Esophagus squamous epithelium (tissue), 5 donors: ENCODE data around the gene PRR5L. TPM values are rescaled to one million over a fixed set of nuclear protein-coding genes. Genes with fewer than 3 reads are reported as not detected.

ENCODE experiments used
- DNase-seq: peaks from one replicate; lab custom pipeline; 2025; lab: John Stamatoyannopoulos, UW
- H3K27ac ChIP-seq, 4 donors: fragments of 200-600 bp; sonication (generic); one replicate each; pipeline ENCODE4 v1.5.1; 2016 to 2019; ENCODE audit warnings: mild to moderate bottlenecking in 1 of 4
- H3K27me3 ChIP-seq, 4 donors: fragments of 200-600 bp; sonication (generic); 1 replicate in 3 of 4; 2 replicates in 1 of 4; pipeline versions ENCODE4 v1.5.1 to v1.6.0; 2017 to 2021; ENCODE audit warnings: antibody characterized with exemption in 1 of 4
- H3K36me3 ChIP-seq, 3 donors: fragments of 200-600 bp; sonication (generic); one replicate each; pipeline ENCODE4 v1.5.1; 2016 to 2019
- H3K4me1 ChIP-seq, 3 donors: fragments of 200-600 bp; sonication (generic); one replicate each; pipeline ENCODE4 v1.5.1; 2017 to 2019
- H3K4me3 ChIP-seq, 4 donors: fragments of 200-600 bp; sonication (generic); 1 replicate in 3 of 4; 2 replicates in 1 of 4; pipeline ENCODE4 v1.5.1; 2016 to 2019; ENCODE audit warnings: mild to moderate bottlenecking in 2 of 4, moderate library complexity in 1 of 4
- H3K9me3 ChIP-seq, 3 donors: fragments of 200-600 bp; sonication (generic); one replicate each; pipeline ENCODE4 v1.5.1; 2016 to 2019
- POLR2A ChIP-seq, 4 donors: fragments of 450-650 bp; IDR thresholded peaks; one replicate each; pipeline ENCODE4 v1.6.1; 2017; ENCODE audit warnings: antibody characterized with exemption in 4 of 4, mild to moderate bottlenecking in 4 of 4, moderate library complexity in 3 of 4
- WGBS, 2 donors: methylation state at CpG; one replicate each; pipeline ENCODE4 v1.1.5; 2018; 5-methylcytosine and 5-hydroxymethylcytosine counted together
- intact Hi-C: fragments of 100-400 bp; cut with DNase I; formaldehyde crosslinking; loops from one replicate; pipeline ENCODE4 v1.15.0; 2022
- total RNA-seq, 4 donors: library from RNA; depleted of rRNA; stranded (reverse); fragments of >200 nt; gene quantifications; one replicate each; pipeline ENCODE4 v1.1.0, GENCODE V29; 2016
- TF ChIP-seq, protein P1 (sequence below), 6 experiments: fragments of 450-650 bp in 4 of 6; fragments of 200-600 bp in 2 of 6; sonication (generic) in 2 of 6; IDR thresholded peaks; one replicate each; pipeline ENCODE4 v1.5.1; 2016 to 2019; ENCODE audit warnings: antibody characterized with exemption in 6 of 6, mild to moderate bottlenecking in 4 of 6, moderate library complexity in 4 of 6
- donor health status: DM: yes; HTN: yes; CAD: no.

The PRR5L gene
- total RNA-seq, 4 donors from 2014 or later, result 1.4 to 5.7 (median 1.8) TPM

DNA sequence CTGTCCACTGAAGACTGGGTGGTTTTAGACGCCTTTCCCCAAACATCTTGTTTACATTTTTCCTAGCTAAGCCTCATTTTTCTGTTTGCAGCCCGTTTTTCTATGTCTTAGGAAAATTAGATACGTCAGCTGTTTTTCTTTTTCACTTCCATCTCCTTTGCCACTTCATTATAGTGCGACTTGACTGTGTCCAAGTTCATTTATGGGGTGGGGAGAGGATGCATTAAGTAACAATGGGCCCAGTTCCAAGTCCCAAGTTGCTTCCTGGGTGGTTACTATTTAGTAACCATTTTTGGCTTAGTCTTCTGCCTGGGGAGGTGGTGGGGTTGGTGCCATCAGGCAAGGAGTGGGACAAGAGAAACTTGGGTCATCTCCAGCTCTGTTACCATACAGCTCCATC, 131.0 kb downstream of the PRR5L start:
- no peaks in the 10 kb centered on the region for H3K36me3 ChIP-seq
- DNase-seq, result no peak
- H3K27ac ChIP-seq, result no peak overlapping the region
- WGBS, 2 donors, result 58 to 76% methylated on average over 4 of the region's 4 CpGs
- H3K27me3 ChIP-seq, result peaks cover 0 to 2% (median 0%) of the 10 kb centered on the region in 4 donors
- intact Hi-C loops, result no loop called here
- peaks cover 0 to 30% (median 8%) of the 10 kb centered on the region in 3 donors for H3K4me1 ChIP-seq
- no peaks in the 10 kb centered on the region for H3K9me3 ChIP-seq
- no peak overlapping the region for H3K4me3 ChIP-seq
- TF ChIP-seq, protein P1, sequence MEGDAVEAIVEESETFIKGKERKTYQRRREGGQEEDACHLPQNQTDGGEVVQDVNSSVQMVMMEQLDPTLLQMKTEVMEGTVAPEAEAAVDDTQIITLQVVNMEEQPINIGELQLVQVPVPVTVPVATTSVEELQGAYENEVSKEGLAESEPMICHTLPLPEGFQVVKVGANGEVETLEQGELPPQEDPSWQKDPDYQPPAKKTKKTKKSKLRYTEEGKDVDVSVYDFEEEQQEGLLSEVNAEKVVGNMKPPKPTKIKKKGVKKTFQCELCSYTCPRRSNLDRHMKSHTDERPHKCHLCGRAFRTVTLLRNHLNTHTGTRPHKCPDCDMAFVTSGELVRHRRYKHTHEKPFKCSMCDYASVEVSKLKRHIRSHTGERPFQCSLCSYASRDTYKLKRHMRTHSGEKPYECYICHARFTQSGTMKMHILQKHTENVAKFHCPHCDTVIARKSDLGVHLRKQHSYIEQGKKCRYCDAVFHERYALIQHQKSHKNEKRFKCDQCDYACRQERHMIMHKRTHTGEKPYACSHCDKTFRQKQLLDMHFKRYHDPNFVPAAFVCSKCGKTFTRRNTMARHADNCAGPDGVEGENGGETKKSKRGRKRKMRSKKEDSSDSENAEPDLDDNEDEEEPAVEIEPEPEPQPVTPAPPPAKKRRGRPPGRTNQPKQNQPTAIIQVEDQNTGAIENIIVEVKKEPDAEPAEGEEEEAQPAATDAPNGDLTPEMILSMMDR (IDR thresholded peaks at IDR 0.05), result no peak
- TF ChIP-seq POLR2A (IDR thresholded peaks at IDR 0.05), result no peak

DNA sequence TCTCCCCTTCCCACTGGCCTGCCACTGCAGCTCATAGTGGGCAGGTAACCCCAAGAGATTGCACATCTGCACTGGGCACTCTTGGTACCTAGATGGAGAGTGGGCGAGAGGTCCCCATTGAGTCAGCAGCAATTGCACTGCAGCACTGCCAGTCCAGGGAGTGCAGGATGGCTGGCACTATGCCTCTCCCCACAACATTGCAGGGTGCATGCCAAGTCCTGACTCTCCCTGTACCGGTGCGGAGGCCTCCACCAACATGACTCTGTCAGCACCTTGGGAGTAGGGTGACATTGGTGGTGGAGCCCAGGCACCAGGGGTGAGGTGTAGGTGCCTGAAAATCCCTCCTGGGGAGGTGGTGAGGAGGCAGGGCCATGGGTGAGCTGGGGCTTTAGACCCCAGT, 131.8 kb downstream of the PRR5L start:
- Histone ChIP-seq H3K4me3 (no peak overlapping the region), H3K4me1 (peaks cover 0 to 31% (median 11%) of the 10 kb centered on the region in 3 donors), H3K36me3 (no peaks in the 10 kb centered on the region), H3K9me3 (no peaks in the 10 kb centered on the region), H3K27me3 (peaks cover 0 to 2% (median 0%) of the 10 kb centered on the region in 4 donors), H3K27ac (no peak overlapping the region)
- no peak for DNase-seq
- intact Hi-C loops, result no loop called here
- no peak for TF ChIP-seq POLR2A (IDR thresholded peaks at IDR 0.05)
- TF ChIP-seq, protein P1 (IDR thresholded peaks at IDR 0.05), result no peak
- no CpG with 5 or more reads among the region's 3 CpGs for WGBS, 2 donors

DNA sequence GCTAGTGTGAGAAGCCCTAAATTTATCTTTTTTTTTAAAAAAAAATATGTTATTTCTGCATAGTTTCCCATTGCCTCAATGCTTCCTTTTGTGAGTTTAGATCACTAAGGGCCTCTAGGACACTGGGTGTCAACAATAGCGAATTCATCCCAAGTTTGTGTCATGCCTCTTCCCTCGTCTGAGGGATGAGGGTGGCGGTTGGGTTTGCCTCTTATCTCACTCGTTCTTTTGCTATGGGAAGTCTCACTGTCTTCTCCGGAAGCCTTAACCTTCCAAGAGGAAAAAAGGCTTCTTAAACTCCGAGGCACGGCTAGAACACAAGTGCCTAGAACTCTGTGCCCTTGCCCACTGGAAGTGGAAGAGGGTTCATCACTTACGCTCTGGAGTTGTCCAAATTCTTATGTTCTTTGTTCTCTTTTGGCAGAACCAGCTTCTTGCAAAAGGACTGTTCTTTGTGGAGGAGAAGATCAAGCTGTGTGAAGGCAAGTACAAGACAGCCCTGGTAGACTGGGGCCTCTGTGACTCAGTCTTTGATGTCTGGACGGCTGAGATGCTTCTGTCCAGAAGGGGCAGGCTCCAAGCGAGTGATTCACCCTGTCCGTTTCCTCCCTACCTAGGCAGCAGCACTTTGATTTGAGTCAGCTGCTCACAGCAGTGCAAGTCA, 135.5 kb downstream of the PRR5L start:
- DNase-seq, result no peak
- Histone ChIP-seq H3K4me1 (peaks cover 0 to 22% (median 11%) of the 10 kb centered on the region in 3 donors), H3K27me3 (no peaks in the 10 kb centered on the region), H3K27ac (peak overlapping the region in 1 of 4 donors; percentile 42), H3K9me3 (no peaks in the 10 kb centered on the region), H3K36me3 (no peaks in the 10 kb centered on the region), H3K4me3 (no peak overlapping the region)
- WGBS, 2 donors, result 23 to 44% methylated on average over 10 to 11 of the region's 11 CpGs
- TF ChIP-seq, protein P1 (IDR thresholded peaks at IDR 0.05), result no peak
- no peak for TF ChIP-seq POLR2A (IDR thresholded peaks at IDR 0.05)
- intact Hi-C loops, result no loop called here

DNA sequence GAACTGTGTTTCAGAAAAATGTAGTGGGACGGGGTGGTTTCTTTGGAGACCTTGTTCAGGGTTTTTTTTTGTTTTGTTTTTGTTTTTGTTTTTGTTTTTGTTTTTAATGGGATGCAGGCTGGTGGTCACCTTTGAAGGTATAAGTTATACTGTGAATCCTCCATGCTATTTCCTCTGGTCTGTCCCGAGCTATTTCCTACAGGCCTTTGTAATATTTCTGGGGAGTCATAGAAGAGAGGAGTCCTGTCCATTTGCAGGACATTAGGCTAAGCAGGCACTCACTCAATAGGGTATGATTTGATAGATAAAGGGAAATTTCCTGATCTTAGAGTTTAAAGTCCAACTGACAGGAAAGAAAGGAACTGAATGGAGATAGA, 136.0 kb downstream of the PRR5L start:
- no peak for DNase-seq
- Histone ChIP-seq H3K9me3 (no peaks in the 10 kb centered on the region), H3K27ac (peak overlapping the region in 1 of 4 donors; percentile 7), H3K27me3 (no peaks in the 10 kb centered on the region), H3K36me3 (no peaks in the 10 kb centered on the region), H3K4me3 (no peak overlapping the region), H3K4me1 (peaks cover 0 to 17% (median 11%) of the 10 kb centered on the region in 3 donors)
- intact Hi-C loops, result no loop called here
- TF ChIP-seq, protein P1 (IDR thresholded peaks at IDR 0.05), result no peak
- TF ChIP-seq POLR2A (IDR thresholded peaks at IDR 0.05), result no peak
- WGBS, 2 donors, result 57 to 62% methylated on average over 2 of the region's 2 CpGs

DNA sequence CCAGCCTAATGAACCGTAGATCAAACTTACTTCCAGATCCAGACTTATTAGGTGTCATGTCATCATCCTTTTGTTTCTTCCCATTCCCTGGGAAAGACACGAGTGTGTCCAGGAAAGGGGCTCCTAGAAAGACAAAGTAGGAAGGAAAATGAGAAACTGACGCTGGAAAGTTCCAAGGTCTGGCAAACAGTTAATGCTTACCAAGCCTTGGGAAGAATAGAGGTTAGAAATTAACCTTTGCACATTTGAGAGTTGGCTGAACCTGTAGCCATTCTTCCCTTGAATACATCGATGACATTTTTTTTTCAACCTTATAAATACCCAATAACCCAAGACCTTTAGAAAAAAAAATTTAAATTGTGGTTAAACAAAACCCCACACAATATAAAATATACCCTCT, 136.7 kb downstream of the PRR5L start:
- 87 to 93% methylated on average over 3 to 4 of the region's 4 CpGs for WGBS, 2 donors
- Histone ChIP-seq H3K4me1 (peaks cover 0 to 15% (median 11%) of the 10 kb centered on the region in 3 donors), H3K36me3 (no peaks in the 10 kb centered on the region), H3K9me3 (no peaks in the 10 kb centered on the region), H3K27me3 (no peaks in the 10 kb centered on the region), H3K4me3 (no peak overlapping the region), H3K27ac (no peak overlapping the region)
- TF ChIP-seq, protein P1 (IDR thresholded peaks at IDR 0.05), result no peak
- no peak for TF ChIP-seq POLR2A (IDR thresholded peaks at IDR 0.05)
- no peak for DNase-seq
- intact Hi-C loops, result no loop called here
